M059J (cell line): ENCODE data around the gene MRPS23. TPM values are rescaled to one million over a fixed set of nuclear protein-coding genes. Genes with fewer than 3 reads are reported as not detected.

Source experiments
- DNase-seq: peaks from one replicate; pipeline ENCODE4 v3.0.0-alpha.2; 2012; ENCODE audit warnings: low read depth
- total RNA-seq: library from RNA; depleted of rRNA; stranded (reverse); fragments of >200 nt; shearing (Covaris generic); gene quantifications from 2 replicates; pipeline ENCODE4 v1.2.3, GENCODE V29; 2014; rRNA removed

Gene MRPS23
- total RNA-seq = 25.8 and 31.8 TPM in 2 replicates

- peak; percentile 97 for DNase-seq
These were observed at the start of gene MRPS23 for GRCh38 chr17:57849874-57850754. Gene MRPS23 (minus strand): TSS chr17:57850044. CDS start chr17:57850010, 34 bp downstream.

- DNase-seq = no peak
These were observed 49.5 kb upstream of the MRPS23 start for GRCh38 chr17:57899391-57899790.

- peak; percentile 80 for DNase-seq
These were observed 48.9 kb upstream of the MRPS23 start for GRCh38 chr17:57898487-57899311.

- DNase-seq = peak; percentile 84
These were observed 45.7 kb upstream of the MRPS23 start for GRCh38 chr17:57895382-57896060.

GRCh38 chr17:57894848-57895247, 45.0 kb upstream of the MRPS23 start:
- no peak for DNase-seq

GRCh38 chr17:57892820-57893595, 43.2 kb upstream of the MRPS23 start:
- peak; percentile 99 for DNase-seq

GRCh38 chr17:57892146-57892819, 42.4 kb upstream of the MRPS23 start:
- peak; percentile 92 for DNase-seq

- no peak for DNase-seq
These were observed 41.0 kb upstream of the MRPS23 start for GRCh38 chr17:57890857-57891232.

GRCh38 chr17:57889892-57890856, 40.3 kb upstream of the MRPS23 start:
- DNase-seq = peak; percentile 96

GRCh38 chr17:57889252-57889651, 39.4 kb upstream of the MRPS23 start:
- DNase-seq = no peak

GRCh38 chr17:57888311-57889216, 38.7 kb upstream of the MRPS23 start:
- DNase-seq = no peak

GRCh38 chr17:57887161-57887560, 37.3 kb upstream of the MRPS23 start:
- DNase-seq = no peak

GRCh38 chr17:57886020-57886419, 36.2 kb upstream of the MRPS23 start:
- no peak for DNase-seq

GRCh38 chr17:57885148-57885915, 35.5 kb upstream of the MRPS23 start:
- no peak for DNase-seq

- DNase-seq = no peak
These were observed 32.0 kb upstream of the MRPS23 start for GRCh38 chr17:57881783-57882351.

GRCh38 chr17:57881143-57881542, 31.3 kb upstream of the MRPS23 start:
- no peak for DNase-seq

GRCh38 chr17:57880086-57880456, 30.2 kb upstream of the MRPS23 start:
- peak; percentile 47 for DNase-seq
